Astrocyte of the spinal cord (primary cell): ENCODE results near the gene NAALAD2.
A peak's percentile ranks its signal among the peaks of the same experiment; 100 is the strongest.
"Not testable (repeated sequence)": the region's sequence is repeated elsewhere in the genome, so short reads cannot be mapped to it uniquely, and the experiment has no call there.

Experiments used
- DNase-seq: peaks from one replicate; pipeline ENCODE4 v3.0.0; 2011; ENCODE audit warnings: low read depth, low spot score
- H3K4me3 ChIP-seq: 2 replicates; pipeline ENCODE4 v1.5.1; 2011; ENCODE audit warnings: low read depth, mild to moderate bottlenecking, low read length, moderate library complexity
- in situ Hi-C: cut with HindIII; loops from 2 replicates; pipeline ENCODE4 v1.10.0; 2017; ENCODE audit warnings: low sequenced_read_pairs
- TF ChIP-seq, protein P1 (sequence below): IDR thresholded peaks from 2 replicates; pipeline ENCODE4 v1.5.1; 2012; ENCODE audit warnings: low read depth, mild to moderate bottlenecking, low read length, inconsistent platforms

The NAALAD2 gene

DNA sequence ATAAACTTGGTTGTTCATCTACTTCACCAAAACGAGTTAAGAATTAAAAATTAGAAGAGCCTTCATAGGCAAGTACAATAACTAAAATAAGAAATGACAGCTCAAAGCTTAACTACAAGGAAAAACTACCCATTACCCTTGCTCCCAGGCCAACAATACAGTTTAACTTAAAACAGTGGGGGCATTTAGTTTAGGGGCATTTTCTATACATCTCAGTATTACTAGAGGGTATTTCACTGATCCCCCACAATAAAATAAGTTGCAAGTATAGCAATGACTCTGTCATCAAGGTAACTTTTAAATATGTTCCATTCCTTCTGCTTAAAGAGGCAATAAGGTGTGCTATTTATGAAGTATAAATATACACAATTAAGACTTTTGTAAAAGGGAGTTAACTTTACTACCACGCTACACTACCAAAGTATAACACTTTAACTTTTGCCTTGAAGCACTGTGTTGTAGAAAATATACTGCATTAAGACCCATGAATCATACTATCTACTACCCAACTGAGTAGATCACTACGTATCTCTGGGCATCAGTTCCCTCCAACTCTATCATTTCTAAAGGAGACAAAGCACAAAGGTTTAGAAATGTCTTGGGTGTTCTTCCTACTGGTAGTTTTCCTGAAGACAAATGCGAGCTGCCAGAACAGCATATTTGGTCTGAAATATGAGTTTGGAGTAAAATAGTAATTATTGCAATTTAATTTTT is 58.6 kb downstream of the NAALAD2 start:
- in situ Hi-C loops: no loop called here
- TF ChIP-seq, protein P1, sequence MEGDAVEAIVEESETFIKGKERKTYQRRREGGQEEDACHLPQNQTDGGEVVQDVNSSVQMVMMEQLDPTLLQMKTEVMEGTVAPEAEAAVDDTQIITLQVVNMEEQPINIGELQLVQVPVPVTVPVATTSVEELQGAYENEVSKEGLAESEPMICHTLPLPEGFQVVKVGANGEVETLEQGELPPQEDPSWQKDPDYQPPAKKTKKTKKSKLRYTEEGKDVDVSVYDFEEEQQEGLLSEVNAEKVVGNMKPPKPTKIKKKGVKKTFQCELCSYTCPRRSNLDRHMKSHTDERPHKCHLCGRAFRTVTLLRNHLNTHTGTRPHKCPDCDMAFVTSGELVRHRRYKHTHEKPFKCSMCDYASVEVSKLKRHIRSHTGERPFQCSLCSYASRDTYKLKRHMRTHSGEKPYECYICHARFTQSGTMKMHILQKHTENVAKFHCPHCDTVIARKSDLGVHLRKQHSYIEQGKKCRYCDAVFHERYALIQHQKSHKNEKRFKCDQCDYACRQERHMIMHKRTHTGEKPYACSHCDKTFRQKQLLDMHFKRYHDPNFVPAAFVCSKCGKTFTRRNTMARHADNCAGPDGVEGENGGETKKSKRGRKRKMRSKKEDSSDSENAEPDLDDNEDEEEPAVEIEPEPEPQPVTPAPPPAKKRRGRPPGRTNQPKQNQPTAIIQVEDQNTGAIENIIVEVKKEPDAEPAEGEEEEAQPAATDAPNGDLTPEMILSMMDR: no peak
- DNase-seq: no peak
- no peak overlapping the region for H3K4me3 ChIP-seq

DNA sequence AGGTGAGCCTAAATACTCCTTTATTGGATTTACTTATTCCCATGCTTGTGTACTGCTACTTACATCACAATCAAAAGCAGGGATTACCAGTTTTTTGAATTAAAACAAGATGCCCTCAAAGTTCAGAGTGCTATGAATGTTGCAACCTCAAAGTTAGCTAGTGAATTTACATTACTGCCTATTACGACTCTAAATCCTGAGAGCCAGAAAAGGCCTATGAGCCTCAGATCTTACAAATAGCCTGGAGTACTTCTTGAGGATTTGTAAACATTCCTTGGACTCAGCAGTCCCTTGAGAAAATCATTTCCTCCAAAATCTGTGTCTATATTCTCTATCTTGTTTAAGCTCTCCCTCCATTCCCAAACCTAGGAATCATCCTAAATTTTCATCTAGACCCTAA is 62.9 kb downstream of the NAALAD2 start:
- TF ChIP-seq, protein P1: no peak
- in situ Hi-C loops: no loop called here
- H3K4me3 ChIP-seq: no peak overlapping the region
- no peak for DNase-seq

DNA sequence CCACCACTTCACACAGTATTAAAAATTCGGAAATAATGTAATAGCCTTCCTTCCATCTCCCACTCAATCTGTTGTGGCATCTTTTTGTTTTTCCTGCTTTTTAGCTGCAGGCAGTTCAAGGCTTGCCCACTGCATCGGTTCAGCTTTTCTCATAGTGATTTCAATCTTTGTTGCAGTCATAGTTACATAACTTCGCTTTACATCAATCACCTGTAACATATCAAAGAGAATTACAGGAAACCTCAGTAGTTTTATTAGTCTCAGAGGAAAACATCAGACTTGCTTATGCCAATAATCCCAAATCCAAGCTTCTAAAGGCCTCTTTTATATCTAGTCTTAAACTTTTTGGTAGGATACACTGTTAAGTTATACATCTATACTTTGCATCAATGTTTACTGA is 67.9 kb downstream of the NAALAD2 start:
- TF ChIP-seq, protein P1: no peak
- no peak for DNase-seq
- in situ Hi-C loops: no loop called here
- no peak overlapping the region for H3K4me3 ChIP-seq

DNA sequence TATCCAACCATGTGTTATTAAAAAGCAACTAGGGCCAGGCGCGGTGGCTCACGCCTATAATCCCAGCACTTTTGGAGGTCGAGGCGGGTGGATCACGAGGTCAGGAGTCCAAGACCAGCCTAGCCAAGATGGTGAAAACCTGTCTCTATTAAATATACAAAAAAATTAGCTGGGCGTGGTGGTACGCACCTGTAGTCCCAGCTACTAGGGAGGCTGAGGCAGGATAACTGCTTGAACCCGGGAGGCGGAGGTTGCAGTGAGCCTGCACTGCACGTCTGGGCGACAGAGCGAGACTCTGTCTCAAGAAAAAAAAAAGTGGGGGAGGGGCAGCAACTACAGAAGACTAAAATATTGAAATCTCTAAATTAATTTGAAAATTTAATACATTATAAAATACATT is 69.9 kb downstream of the NAALAD2 start:
- in situ Hi-C loops: no loop called here
- TF ChIP-seq, protein P1: no peak
- no peak for DNase-seq
- H3K4me3 ChIP-seq: no peak overlapping the region

DNA sequence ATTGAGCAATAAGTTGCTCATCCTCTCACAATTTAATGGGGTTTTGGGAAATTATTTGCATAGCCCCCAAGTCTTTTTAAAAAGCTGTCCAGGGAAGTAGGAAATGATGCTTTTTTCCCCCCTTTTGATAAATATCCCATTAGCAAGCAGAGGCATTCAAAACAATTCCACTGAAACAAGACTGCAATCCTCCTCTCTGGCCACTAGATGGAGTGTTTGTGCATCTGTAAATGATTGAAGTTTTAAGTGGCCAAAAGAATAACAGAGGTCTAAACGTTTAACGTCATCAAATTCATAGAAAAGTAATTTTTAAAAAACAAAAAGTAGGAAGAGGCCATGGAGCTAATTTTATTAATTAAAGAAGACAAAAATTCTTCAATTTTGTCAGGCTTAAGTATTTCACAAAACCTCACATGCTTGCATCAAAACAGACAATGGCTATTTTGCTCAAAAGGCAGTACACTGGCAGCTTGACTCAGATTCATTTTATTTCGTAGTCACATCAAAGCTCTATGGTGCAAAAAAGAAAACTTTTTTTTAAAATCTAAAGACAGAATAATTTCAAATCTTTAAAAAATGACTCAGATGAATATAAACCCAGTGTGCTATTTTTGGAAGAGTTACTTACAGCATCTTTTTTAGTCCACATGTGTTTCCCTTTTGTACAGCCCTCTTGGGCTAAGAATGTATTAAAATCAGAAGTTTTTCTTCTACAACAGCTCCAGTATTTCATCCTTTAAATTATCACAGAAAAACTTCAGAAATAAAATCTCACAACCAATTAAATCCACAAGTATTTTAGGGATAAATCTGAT is 70.6 kb downstream of the NAALAD2 start:
- no peak overlapping the region for H3K4me3 ChIP-seq
- in situ Hi-C loops: no loop called here
- peak; percentile 68 for DNase-seq
- TF ChIP-seq, protein P1: peak; percentile 91

DNA sequence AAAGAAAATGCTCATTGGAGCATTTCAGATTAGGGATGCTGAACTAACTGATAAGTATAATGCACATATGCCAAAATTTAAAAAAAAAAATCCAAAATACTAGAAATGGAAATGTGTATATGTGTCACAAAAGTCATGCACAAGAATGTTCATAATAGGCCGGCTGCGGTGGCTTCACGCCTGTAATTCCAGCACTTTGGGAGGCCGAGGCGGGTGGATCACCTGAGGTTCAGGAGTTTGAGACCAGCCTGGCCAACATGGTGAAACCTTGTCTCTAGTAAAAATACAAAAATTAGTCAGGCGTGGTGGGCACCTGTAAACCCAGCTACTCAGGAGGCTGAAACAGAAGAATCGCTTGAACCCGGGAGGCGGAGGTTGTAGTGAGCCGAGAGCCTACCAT is 73.5 kb downstream of the NAALAD2 start:
- H3K4me3 ChIP-seq, DNase-seq, in situ Hi-C loops: not testable (repeated sequence)

DNA sequence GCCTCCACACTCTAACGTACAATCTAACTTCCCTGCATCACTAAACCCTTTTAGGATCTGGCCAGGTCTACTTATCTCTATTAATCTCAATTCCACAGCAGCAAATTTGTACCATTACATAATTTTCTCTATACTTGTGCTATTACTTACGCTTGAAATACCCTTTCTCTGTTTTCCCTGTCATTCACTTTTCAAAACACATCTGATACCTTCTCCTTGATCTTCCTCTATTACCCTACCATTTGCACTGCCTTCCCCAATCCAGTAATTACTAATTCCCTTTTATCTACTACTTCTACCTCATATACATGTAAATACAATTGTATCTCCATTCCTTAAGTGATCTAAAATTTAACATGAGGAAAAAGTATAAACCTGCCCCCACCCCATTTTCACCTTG is 74.4 kb downstream of the NAALAD2 start:
- TF ChIP-seq, protein P1: no peak
- no peak overlapping the region for H3K4me3 ChIP-seq
- in situ Hi-C loops: no loop called here
- no peak for DNase-seq
